ENCODE data around the gene PKMYT1.

Gene PKMYT1

GRCh38 chr16:3003582-3004270, 23.5 kb upstream of the PKMYT1 start:
- H3K4me3 ChIP-seq (ENCODE audit: low read length) = no peak overlapping the region
- DNase-seq (ENCODE audit: low read depth, low spot score) = peak; percentile 99

GRCh38 chr16:3001316-3001715, 21.1 kb upstream of the PKMYT1 start:
- no peak for DNase-seq (ENCODE audit: low read depth, low spot score)

GRCh38 chr16:3000540-3000939, 20.3 kb upstream of the PKMYT1 start:
- no peak for DNase-seq (ENCODE audit: low read depth, low spot score)
- H3K4me3 ChIP-seq (ENCODE audit: low read length) = no peak overlapping the region

More at GRCh38 chr16:3001316-3001715, 21.1 kb upstream of the PKMYT1 start:
- H3K4me3 ChIP-seq (ENCODE audit: low read length) = no peak overlapping the region

GRCh38 chr16:2999929-3000328, 19.7 kb upstream of the PKMYT1 start:
- no peak overlapping the region for H3K4me3 ChIP-seq (ENCODE audit: low read length)
- DNase-seq (ENCODE audit: low read depth, low spot score) = no peak

GRCh38 chr16:2996298-2996697, 16.1 kb upstream of the PKMYT1 start:
- H3K4me3 ChIP-seq (ENCODE audit: low read length) = no peak overlapping the region
- no peak for DNase-seq (ENCODE audit: low read depth, low spot score)

- H3K4me3 ChIP-seq (ENCODE audit: low read length) = no peak overlapping the region
- no peak for DNase-seq (ENCODE audit: low read depth, low spot score)
Measured at GRCh38 chr16:2992383-2993081, 12.3 kb upstream of the PKMYT1 start.

- no peak overlapping the region for H3K4me3 ChIP-seq (ENCODE audit: low read length)
- no peak for DNase-seq (ENCODE audit: low read depth, low spot score)
Measured at GRCh38 chr16:2991566-2992261, 11.5 kb upstream of the PKMYT1 start.

GRCh38 chr16:2990891-2991290, 10.6 kb upstream of the PKMYT1 start:
- H3K4me3 ChIP-seq (ENCODE audit: low read length) = no peak overlapping the region
- no peak for DNase-seq (ENCODE audit: low read depth, low spot score)

GRCh38 chr16:2988590-2989099, 8.4 kb upstream of the PKMYT1 start:
- no peak overlapping the region for H3K4me3 ChIP-seq (ENCODE audit: low read length)
- DNase-seq (ENCODE audit: low read depth, low spot score) = no peak

- no peak for DNase-seq (ENCODE audit: low read depth, low spot score)
Measured at GRCh38 chr16:2987833-2988232, 7.6 kb upstream of the PKMYT1 start.

GRCh38 chr16:2987286-2987685, 7.0 kb upstream of the PKMYT1 start:
- DNase-seq (ENCODE audit: low read depth, low spot score) = no peak
- no peak overlapping the region for H3K4me3 ChIP-seq (ENCODE audit: low read length)

More at GRCh38 chr16:2987833-2988232, 7.6 kb upstream of the PKMYT1 start:
- no peak overlapping the region for H3K4me3 ChIP-seq (ENCODE audit: low read length)

- no peak for DNase-seq (ENCODE audit: low read depth, low spot score)
- no peak overlapping the region for H3K4me3 ChIP-seq (ENCODE audit: low read length)
Measured at GRCh38 chr16:2986623-2987188, 6.5 kb upstream of the PKMYT1 start.

- no peak overlapping the region for H3K4me3 ChIP-seq (ENCODE audit: low read length)
- no peak for DNase-seq (ENCODE audit: low read depth, low spot score)
Measured at GRCh38 chr16:2985893-2986355, 5.7 kb upstream of the PKMYT1 start.

GRCh38 chr16:2985462-2985861, 5.2 kb upstream of the PKMYT1 start:
- DNase-seq (ENCODE audit: low read depth, low spot score) = no peak
- H3K4me3 ChIP-seq (ENCODE audit: low read length) = no peak overlapping the region

- DNase-seq (ENCODE audit: low read depth, low spot score) = no peak
- peak overlapping the region; percentile 44 for H3K4me3 ChIP-seq (ENCODE audit: low read length)
Measured at GRCh38 chr16:2983706-2984136, 3.5 kb upstream of the PKMYT1 start.

- H3K4me3 ChIP-seq (ENCODE audit: low read length) = no peak overlapping the region
- DNase-seq (ENCODE audit: low read depth, low spot score) = no peak
Measured at GRCh38 chr16:2982402-2982801, 2.2 kb upstream of the PKMYT1 start.

- no peak overlapping the region for H3K4me3 ChIP-seq (ENCODE audit: low read length)
- no peak for DNase-seq (ENCODE audit: low read depth, low spot score)
Measured at GRCh38 chr16:2981899-2982250, 1.6 kb upstream of the PKMYT1 start.

GRCh38 chr16:2981177-2981898, 1.1 kb upstream of the PKMYT1 start:
- DNase-seq (ENCODE audit: low read depth, low spot score) = no peak
- H3K4me3 ChIP-seq (ENCODE audit: low read length) = peak overlapping the region; percentile 82

- H3K4me3 ChIP-seq (ENCODE audit: low read length) = peak overlapping the region; percentile 82
- no peak for DNase-seq (ENCODE audit: low read depth, low spot score)
Measured at GRCh38 chr16:2979669-2980226, 498 bp downstream of the PKMYT1 start.
